Measurements from ENCODE around the gene SCPEP1.

Gene SCPEP1

GRCh38 chr17:57044976-57045867 lies 67.3 kb downstream of the SCPEP1 start:
- DNase-seq, result no peak

GRCh38 chr17:57045868-57046704 lies 68.2 kb downstream of the SCPEP1 start:
- DNase-seq, result no peak

GRCh38 chr17:57046749-57047148 lies 68.8 kb downstream of the SCPEP1 start:
- DNase-seq, result no peak

GRCh38 chr17:57048096-57048495 lies 70.2 kb downstream of the SCPEP1 start:
- no peak for DNase-seq

- no peak for DNase-seq
These were observed 72.4 kb downstream of the SCPEP1 start for GRCh38 chr17:57050306-57050705.

GRCh38 chr17:57051886-57052361 lies 74.0 kb downstream of the SCPEP1 start:
- no peak for DNase-seq

All from fibroblast of skin of abdomen (primary cell).